Right ventricle myocardium inferior (tissue), 1 donor: ENCODE data around the gene LEUTX. TPM values are rescaled to one million over a fixed set of nuclear protein-coding genes. Genes with fewer than 3 reads are reported as not detected.
"Not testable (repeated sequence)": the region's sequence is repeated elsewhere in the genome, so short reads cannot be mapped to it uniquely, and the experiment has no call there.

Source experiments
- ATAC-seq: fragments of 200-7000 bp; cut with Tn5 transposase; one replicate; pipeline ENCODE4 v1.9.1; 2020; ENCODE audit warnings: mild to moderate bottlenecking, moderate library complexity
- DNase-seq: peaks from one replicate; pipeline ENCODE4 v3.0.0; 2021; ENCODE audit errors: missing footprints
- intact Hi-C: fragments of 100-400 bp; cut with DNase I; formaldehyde crosslinking; loops from one replicate; pipeline ENCODE4 v1.11.0; 2022
- long read RNA-seq: library from polyadenylated mRNA; unstranded; transcript quantifications from one replicate; pipeline ENCODE4 v2.0.0, GENCODE V29; 2021
- total RNA-seq: library from RNA; stranded (reverse); fragmentation: NEBNext Ultra II Directional; extraction: Animal tissue kit (Norgen Biotek cat#: 25700); gene quantifications from one replicate; pipeline ENCODE4 v1.2.1, GENCODE V29; 2021
- donor health status: DM: no; HTN: yes; CAD: no; lungs with severe emphysema.

Gene LEUTX, protein sequence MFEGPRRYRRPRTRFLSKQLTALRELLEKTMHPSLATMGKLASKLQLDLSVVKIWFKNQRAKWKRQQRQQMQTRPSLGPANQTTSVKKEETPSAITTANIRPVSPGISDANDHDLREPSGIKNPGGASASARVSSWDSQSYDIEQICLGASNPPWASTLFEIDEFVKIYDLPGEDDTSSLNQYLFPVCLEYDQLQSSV
- not detected for total RNA-seq
- long read RNA-seq = 0 reads

DNA sequence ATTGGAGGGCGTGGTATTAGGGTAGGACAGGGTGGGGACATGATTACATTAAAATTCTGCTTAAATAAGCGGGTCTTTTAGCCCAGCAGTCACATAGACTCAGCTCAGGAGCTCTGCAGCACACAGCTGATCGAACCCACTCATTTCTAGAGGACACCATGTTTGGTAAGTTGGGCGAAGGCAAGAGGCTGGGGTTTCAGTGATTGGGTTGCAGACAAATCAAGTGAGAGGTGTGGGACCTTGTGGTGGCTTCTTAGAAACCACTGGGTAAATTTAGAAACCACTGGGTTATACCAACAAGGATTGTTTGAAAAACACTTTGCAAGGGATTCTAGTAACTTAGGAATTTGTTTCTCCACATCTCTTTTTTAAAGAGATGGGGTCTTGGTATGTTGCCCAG is at the start of gene LEUTX:
TSS of gene LEUTX (plus strand) at position 92 of the 400 bp plus-strand sequence. CDS start at position 159, 67 bp downstream.
- DNase-seq (no peak), ATAC-seq (no peak)
- intact Hi-C loops = no loop called here

DNA sequence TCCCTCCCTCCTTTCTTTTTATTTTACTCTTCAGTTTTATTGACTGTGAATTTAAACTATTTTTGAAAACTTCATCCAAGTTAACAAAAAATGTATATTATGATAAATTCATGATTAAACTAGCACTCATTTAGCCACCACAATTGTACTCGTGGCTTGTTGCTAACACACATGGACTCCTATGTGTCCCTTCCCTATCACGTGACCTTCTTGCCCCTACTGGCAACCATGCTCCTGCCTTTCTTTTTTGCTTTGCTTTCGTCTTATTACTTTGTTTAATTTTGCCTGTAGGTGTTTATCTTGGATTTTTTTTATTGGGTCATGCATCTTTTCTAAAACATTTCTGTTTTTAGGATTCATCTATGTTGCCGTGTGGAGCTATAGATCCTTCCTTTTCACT is 49.1 kb upstream of the LEUTX start:
- intact Hi-C loops = no loop called here
- DNase-seq = no peak
- no peak for ATAC-seq

DNA sequence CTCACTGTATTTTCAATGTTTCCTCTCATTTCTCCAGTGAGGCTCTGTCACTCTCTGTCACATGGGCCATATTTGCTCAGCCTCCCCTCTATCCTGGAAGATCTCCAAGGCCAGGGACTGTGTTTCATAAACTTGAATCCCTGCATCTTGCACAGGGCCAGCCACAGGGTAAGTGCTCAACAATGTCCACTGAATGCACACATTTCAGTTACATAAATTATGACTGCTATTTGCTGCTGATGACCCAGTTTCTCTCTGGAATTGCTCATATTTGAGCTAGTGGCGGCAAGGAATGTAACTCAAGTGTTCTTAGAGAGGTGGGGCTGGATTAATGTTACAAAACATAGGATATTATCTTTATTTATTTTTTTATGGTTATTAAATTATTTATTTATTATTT is 47.0 kb upstream of the LEUTX start:
- ATAC-seq = no peak
- intact Hi-C loops = no loop called here

DNA sequence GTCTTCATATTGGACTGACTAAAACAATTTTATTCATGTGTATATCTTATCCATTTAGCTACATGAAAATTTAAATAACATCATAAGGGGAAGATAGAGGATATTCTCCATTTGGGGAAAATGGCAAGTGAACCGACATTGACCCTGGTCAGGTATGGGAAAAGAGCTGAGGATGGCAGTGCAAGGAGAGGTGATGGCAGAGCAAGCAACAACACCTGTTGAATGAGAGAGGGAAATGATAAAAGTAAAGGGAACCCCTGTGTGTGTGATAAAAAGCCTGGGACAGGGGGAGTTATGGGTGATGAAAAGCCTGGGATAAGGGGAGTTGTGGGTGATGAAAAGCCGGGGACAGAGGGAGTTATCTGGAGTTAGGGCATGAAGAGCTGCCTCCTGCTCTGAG is 44.8 kb upstream of the LEUTX start:
- no peak for DNase-seq
- intact Hi-C loops = no loop called here
- no peak for ATAC-seq

More for the DNA sequence above, 47.0 kb upstream of the LEUTX start:
- DNase-seq = no peak

DNA sequence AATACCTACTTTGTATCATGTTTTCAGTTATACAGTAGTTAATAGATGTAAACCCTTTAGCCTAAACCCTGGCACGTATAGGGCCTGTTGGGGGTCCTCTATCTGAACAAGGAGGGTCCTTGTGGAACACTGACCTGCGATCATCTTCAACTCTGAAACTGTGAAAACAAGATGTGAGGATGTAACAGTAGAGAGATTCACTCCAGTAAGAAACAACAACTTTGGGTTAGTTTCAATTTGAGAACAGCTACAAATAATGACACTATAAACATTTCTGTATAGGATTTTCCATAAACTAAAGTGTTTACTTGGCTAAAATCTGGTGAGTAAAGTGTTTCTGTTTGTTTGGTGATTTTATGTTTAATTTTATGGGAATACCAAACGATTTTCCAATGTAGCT is 43.0 kb upstream of the LEUTX start:
- intact Hi-C loops = no loop called here
- ATAC-seq = no peak
- no peak for DNase-seq

DNA sequence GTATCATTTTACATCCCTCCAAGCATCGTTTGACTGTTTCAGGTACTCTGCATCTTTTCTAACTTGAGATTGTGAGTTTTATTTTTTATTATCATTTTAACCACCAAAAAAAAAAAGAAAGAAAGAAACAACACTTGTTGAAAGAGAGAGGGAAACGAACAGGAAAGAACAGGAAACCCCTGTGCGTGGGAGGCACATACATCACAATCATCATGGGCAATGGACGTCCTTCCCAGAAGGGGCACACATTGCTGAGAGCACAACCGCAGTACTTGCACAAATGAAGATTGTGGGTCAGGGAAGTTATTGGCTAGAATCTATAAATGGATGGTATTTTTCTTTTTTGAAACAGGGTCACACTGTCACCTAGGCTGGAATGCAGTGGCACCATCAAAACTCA is 42.6 kb upstream of the LEUTX start:
- no peak for ATAC-seq
- intact Hi-C loops = no loop called here

DNA sequence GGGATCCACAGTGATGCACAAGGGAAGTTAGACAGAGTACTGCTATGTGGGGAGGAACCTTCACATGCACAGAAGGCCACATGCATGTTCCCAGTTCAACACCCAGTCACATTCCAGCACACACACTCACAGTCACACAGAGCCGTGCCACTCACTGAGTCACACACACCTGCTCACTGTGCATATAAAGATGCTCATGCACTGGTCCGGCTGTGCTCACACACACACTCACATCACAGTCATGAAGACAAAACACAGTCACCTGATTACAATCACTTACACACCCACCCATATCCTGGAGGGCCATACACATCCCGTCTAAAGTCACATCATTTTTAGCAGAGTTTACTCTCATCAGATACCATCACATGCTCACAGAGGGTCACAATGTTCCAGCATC is 41.3 kb upstream of the LEUTX start:
- DNase-seq (no peak), ATAC-seq (no peak)
- intact Hi-C loops = no loop called here

More for the DNA sequence above, 42.6 kb upstream of the LEUTX start:
- DNase-seq = no peak

DNA sequence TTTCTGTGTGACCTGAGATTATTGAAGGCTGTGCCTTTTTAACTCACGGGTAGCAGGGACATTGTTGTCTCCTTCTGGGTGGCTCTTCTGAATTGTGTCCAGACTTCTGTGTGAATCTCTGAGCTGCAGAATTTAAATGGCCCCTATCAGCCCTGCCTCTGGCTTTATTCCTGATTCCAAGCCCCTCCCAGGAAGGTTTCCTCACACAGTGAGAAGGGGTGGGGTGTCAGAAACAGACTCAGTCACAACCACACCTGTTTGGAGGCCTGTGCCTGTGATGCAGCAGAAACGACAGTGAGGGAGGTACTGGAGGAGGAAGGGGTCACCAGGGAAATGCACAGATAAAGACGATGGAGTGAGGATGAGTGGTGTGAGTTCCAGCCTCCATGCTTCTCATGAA is 40.8 kb upstream of the LEUTX start, which contains the start of gene CLC:
TSS of gene CLC (minus strand) at position 139 of the 400 bp plus-strand sequence. CDS start at position 62, 77 bp downstream.
- intact Hi-C loops = no loop called here
- DNase-seq (no peak), ATAC-seq (no peak)

DNA sequence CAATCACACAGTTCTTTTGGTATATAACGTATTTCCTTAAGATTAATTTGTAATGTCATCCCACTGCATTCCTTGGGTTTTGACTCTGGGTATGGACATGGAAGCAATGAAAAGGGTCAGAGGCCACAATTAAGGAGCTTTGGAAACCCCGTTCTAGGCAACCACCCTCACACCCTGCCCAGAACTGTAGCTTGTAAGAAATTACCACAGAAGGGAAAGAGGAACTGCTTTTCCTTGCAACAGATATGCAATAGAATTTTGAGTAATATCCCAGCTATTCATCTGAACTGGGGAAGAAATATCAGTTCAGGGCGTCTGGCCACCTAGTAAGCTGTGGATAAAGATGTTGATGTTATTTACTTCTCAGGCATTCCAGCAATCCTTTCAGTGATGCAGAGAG is 39.8 kb upstream of the LEUTX start:
- intact Hi-C loops = no loop called here
- DNase-seq (no peak), ATAC-seq (no peak)

DNA sequence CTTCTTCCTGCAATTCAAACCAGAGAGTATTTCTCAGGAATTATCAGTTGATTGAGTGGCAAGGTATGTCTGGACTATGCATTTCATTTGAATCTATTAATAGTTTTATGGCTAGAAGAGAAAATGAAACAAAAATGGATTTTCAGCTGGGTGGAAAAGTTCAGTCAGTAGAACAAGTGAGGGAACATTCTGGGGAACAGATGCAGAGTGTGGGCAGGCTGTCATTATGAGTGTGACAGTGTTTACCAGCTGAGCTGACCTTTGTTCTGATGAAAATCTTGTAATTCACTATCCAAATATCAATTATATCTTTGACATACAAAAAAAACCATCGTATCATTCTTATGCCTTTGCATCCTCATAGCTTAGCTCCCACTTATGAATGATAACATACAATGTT is 38.3 kb upstream of the LEUTX start:
- no peak for DNase-seq
- ATAC-seq = no peak
- intact Hi-C loops = no loop called here

DNA sequence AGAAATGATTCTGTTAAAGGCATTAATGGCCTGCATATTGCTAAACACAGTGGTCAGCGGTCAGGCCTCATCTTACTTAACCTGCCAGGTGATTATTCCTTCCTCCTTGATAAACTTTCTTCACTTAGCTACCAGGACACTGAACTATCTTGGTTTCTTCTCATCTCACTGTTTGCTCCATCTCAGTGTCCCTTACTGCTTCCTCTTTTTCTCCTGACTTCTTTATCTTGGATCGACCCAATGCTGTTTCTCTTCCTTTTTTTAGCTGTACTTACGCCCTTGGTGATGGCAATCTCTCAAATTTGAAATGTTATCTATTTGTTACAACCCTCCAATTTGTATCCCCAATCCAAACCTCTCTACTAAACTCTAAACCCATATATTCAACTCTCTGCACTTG is 33.0 kb upstream of the LEUTX start:
- DNase-seq = no peak
- ATAC-seq = no peak
- intact Hi-C loops = no loop called here

DNA sequence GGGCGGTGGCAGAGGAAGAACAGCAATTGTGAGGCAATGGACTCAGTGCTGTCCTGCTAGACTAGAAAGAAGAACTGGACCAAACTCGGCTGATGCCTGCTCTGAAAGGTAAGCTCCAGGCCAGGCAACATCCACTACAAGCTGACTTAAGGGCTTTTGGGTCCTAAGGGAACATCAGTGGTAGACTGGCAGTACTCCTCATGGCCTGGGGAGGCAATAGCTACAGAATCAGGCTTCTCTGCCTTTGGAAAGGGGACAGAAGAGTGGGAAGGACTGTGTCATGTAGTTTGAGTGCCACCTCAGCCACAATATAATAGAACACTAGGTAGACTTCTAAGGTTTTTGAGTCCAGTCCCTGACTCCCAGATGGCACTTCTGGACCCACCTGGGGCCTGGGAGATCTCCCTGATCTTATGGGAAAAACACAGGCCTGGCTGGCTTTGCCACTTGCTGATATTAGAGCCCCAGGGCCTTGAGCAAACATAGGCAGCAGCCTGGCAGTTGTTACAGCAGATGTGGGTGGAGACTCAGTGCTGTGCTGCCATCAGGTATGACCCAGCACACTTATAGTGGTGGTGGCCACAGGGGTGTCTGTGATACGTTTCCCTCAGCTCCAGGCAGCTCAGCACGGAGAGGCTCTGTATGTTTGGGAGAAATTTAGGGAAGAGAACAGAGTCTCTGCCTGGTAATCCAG is 31.7 kb upstream of the LEUTX start:
- ATAC-seq (no peak), DNase-seq (no peak)
- intact Hi-C loops = no loop called here

DNA sequence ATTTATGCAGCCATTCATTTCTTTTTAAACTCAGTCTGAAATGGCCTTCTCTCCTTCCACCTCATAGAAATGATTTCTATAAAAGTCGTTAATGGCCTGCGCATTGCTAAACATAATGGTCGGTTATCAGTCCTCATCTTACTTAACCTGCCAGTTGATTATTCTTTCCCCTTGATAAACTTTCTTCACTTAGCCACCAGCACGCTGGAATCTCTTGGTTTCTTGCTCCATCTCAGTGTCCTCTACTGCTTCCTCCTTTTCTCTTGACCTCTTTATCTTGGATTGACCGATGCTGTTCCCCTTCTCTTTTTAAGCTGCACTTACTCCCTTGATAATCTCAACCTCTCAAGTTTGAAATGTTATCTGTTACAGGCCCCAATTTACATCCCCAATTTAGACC is 28.7 kb upstream of the LEUTX start:
- intact Hi-C loops = no loop called here
- DNase-seq (no peak), ATAC-seq (no peak)

DNA sequence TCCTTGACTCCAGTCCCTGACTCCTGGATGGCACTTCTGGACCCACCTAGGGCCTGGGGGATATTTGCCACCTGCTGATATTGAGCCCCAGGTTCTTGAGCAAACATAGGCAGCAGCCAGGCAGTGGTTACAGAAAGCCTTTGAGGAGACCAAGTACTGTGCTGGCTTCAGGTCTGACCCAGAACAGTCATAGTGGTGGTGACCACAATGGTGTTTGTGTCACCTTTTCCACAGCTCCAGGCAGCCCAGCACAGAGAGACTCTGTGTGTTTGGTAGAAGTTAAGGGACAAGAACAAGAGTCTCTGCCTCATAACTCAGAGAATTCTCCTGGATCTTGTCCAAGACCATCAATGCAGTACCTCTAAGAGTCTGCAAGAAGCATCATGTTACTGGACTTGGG is 26.3 kb upstream of the LEUTX start:
- ATAC-seq (no peak), DNase-seq (no peak)
- intact Hi-C loops = no loop called here

DNA sequence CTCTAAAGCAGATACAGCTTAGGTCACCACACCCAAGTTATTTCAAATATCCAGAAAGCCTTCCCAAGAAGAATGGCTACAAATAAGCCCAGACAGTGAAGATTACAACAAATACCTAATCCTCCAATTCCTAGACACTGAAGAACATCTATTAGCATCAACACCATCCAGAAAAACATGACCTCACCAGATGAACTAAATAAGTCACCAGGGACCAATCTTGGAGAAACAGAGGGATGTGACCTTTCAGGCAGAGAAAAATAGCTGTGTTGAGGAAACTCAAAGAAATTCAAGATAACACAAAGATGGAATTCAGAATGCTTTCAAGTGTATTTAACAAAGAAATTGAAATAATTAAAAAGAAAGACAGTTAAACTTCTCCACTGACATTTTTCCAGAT is 25.9 kb upstream of the LEUTX start:
- intact Hi-C loops = no loop called here
- no peak for DNase-seq
- ATAC-seq = no peak

DNA sequence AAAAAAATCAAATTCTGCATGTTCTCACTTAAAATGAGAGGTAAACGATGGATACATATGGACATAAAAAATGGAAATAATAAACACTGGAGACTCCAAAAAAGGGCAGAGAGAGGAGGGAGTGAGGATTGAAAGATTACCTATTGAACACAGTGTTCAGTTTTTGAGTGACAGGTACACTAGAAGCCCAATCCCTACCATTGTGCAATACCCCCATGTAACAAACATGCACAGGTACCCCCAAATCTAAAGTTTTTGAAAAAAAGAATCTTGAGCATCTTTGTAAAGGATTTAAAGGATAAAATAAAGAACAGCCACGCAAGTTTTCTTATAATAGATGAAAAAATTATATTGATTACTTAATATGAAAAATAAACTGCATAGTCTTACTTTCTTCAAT is 24.1 kb upstream of the LEUTX start:
- no peak for DNase-seq
- no peak for ATAC-seq
- intact Hi-C loops = no loop called here

DNA sequence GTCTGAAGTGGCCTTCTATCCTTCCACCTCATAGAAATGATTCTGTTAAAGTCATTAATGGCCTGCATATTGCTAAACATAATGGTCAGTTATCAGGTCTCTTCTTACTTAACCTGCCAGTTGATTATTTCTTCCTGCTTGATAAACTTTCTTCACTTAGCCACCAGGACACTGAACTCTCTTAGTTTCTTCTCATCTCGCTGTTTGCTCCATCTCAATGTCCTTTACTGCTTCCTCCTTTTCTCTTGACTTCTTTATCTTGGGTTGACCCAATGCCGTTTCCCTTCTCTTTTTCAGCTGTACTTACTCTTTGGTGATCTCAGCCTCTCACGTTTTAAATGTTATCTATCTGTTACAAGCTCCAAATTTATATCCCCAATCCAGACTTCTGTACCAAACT is 23.7 kb upstream of the LEUTX start:
- ATAC-seq = no peak
- DNase-seq = no peak
- intact Hi-C loops = no loop called here

DNA sequence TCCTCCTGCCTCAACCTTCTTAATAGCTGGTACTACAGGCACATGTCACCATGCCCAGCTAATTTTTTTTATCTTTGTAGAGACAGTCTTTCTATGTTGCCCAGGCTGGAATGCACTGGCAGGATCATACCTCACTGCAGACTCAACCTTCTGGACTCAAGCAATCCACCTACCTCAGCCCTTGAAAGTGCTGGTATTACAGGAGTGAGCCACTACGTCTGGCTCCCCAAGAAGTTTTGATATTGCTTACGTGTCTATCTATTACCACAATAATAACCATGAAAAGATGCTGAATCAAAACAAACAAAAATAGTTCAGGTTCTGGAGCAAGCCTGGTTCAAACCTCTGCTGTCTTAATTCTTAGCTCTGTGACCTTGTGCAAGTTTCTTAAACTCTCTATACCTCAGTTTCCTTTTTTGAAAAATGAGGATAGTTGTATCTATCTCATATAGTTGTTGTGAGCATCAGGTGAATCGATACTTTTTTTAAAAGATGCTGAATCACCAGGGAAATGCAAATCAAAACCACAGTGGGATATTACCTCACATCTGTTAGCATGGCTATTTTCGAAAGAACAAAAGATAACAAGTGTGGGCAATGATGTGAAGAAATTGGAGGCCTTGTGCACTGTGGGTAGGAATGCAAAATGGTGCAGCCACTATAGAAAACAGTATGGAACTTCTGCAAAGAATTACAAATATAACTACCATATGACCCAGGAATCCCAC is 19.0 kb upstream of the LEUTX start:
- intact Hi-C loops = no loop called here
- DNase-seq (no peak), ATAC-seq (no peak)

DNA sequence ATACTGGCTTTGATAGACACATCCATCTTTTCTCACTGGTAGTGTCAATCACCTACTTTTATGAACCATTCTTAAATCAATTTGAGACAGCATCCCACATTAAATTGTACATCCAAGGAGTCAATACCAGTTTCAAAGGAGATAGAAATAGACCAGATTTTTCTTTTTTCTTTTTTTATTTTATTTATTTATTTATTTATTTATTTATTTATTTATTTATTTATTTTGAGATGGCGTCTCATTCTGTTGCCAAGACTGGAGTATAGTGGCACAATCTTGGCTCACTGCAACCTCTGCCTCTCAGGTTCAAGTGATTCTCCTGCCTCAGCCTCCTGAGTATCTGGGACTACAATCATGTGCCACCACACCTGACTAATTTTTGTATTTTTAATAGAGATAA is 16.8 kb upstream of the LEUTX start:
- ATAC-seq, intact Hi-C loops, DNase-seq: not testable (repeated sequence)
